NCI-H1436 treated with DMSO at 0.1 percent for 48 hours (cell line): Measurements from ENCODE around the gene MAMDC4.
"Not testable (repeated sequence)": the region's sequence is repeated elsewhere in the genome, so short reads cannot be mapped to it uniquely, and the experiment has no call there.

Source experiments
- DNase-seq: peaks from one replicate; lab custom pipeline; 2025; lab: John Stamatoyannopoulos, UW

MAMDC4 gene

DNA sequence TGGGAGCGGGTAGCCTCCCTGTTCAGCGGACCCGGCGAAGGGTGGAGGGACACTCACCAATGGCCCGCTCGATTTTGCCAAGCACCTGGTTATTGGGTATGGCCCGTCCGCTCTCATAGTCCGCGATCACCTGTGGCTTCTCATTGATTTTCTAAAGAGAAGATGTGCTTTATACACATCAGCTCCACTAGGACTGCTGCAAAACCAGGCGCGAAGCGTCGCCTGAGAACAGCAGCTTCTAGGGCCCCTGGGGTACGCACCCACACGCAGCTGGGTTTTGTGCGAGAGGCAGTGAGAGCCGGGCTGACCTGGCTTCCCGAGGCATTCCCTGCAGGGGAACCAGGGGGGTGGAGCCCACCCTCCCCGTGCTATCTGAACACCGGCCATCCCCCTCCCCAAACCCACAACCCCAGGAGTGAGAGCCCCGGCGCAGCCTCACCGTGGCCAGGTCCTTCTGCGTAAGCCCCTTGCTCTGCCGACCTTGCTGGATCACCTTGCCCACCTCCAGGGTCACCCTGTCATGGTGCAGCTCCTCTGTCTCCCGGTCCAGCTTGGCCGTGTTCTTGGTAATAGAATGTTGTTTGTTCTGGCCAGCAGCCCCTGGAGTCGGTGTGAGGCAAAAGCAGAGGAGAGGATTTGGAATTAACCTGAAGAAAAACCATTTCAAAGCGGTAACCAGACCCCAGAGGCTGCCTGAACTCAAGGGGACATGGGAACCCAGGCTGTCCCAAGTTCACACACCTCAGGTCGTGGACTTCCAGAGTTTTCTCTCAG, 10.9 kb downstream of the MAMDC4 start:
- DNase-seq: no peak

DNA sequence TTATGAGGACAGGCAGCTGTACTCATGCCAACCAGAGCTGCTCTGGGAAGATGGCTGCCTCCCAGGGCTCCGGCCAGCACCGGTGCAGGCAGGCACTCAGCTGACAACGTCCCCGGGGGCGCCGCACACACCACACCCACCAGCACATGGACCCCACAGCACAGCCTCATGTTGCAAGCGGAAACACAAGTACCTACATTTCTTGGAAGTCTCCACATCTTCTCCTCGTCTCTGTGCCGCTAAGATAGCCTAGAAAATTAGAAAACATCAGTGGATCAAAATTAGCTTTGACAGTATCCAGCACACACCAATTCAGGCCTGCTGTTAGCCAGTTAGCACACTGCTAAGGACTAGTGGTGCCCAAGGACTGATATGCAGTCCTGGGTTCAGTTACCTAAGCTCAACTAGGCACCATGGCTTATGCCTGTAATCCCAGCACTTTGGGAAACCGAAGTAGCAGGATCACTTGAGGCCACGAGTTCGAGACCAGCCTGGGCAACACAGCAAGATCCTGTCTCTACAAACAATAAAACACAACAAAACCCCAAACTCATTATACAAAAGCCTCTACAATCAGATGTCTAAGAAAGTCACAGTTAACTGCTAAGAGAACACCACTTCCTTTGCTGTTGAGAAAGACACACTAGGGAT, 11.6 kb downstream of the MAMDC4 start:
- DNase-seq: no peak

DNA sequence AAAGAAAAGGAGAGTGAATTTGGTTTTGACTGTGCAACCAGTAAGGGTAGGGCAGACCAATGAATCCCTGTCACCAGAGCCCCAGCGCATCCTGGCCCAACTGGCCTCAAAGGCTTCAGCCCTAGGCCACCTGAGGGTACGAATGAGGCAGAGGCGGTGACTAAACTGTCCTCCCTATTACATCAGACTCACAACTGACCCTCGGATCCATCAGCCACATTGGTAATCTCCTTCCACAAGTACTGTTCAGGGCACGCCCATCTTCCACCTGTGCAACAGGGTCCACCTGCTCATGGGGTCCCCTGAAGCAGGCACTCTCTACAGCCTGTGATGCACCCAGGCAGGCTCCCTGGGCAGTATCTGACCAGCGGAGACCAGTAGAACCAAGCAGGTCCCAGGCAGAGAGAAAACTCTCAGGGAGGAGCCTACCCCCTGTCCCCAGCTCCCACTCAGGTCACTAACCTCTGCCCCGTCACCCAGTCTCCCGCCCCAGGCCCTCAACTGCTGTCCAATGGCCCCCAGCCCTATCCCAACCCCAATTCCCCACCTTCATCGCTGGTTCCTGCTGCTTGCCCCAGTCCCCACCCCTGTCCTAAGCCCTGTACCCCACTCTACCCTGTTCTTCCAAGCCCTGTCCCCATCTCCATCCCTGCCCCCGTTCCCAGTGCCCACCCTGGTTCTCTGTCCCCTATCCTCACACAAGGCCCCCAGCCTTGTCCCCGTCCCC, 13.1 kb downstream of the MAMDC4 start:
- no peak for DNase-seq

DNA sequence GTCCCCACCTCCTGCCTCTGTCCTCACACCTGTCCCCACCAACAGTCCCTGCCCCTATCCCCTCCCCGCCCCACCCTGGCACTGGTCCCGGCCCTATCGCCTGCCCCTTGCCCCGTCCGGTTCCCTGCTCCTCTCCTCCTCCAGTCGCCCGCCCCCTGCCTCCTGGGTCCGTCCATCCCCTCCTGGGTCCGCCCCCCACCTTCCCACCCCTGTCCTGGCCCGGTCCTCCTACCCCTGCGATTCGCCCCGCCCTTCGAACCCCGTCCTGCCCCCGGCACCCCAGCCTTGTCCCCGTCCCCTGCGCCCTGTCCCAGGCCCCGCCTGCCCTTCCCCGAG, 13.6 kb downstream of the MAMDC4 start:
- DNase-seq: no peak

DNA sequence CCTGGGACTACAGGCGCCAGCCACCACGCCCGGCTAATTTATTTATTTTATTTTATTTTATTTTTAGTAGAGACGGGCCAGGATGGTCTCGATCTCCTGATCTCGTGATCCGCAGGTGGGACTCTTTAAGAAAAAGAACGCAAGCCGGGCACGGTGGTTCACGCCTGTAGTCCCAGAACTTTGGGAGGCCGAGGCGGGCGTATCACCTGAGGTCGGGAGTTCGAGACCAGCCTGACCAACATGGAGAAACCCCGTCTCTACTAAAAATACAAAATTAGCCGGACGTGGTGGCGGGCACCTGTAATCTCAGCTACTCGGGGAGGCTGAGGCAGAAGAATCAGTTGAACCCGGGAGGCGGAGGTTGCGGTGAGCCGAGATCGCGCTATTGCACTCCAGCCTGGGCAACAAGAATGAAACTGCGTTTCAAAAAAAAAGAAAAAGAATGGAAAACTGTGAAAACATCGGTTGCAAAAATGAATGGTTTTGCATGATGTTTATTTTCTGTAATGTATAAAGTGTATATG, 14.8 kb downstream of the MAMDC4 start:
- not testable (repeated sequence) for DNase-seq

DNA sequence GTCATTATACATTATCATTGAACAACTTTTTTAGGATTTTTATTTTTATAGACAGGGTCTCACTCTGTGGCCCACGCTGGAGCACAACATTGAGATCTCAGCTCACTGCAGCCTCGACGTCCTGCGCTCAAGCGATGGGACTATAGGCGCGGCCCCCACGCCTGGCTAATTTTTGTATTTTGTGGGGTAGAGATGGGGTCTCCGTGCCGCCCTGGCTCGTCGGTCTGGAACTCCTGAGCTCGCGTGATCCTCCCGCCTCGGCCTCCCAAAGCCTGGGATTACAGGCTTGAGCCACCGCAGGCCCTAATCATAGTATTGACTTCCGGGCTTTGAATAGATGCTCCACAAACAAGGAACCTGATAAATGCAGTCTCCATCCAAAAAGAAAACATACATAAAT, 15.3 kb downstream of the MAMDC4 start:
- no peak for DNase-seq

DNA sequence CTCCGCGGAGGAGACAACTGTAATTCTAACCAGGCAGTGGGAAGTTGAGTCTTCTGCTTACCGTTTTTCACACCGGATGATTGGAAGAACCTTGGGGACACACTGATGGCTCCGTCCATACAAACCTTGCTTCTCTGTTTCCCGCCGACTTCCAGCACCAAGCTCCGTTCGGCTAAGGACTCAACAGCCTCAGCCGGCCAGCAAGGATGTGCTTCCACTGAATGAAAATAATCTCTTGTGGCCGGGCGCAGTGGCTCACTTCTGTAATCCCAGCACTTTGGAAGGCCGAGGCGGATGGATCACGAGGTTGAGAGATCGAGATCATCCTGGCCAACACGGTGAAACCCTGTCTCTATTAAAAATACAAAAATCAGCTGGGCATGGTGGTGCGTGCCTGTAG, 15.8 kb downstream of the MAMDC4 start:
- DNase-seq: no peak

DNA sequence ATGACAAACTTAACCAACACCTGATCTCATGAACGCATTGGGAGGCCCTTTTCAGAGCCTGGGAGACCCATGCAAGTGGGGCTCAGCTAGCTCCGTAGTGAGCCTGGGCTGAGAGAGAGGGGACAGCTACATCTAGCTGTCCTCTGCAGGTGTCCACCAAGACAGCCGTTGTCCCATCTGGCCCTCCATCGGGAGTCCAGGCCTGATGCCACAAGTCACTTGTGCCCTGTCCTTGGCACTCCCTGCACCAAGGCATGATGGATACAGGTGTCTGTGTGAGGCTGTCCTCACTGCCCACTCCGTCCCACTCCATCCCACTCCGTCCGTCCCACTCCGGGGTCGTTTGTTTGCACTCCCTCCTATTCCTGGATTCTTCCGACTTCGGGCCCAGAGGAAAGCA, 16.5 kb downstream of the MAMDC4 start:
- no peak for DNase-seq

DNA sequence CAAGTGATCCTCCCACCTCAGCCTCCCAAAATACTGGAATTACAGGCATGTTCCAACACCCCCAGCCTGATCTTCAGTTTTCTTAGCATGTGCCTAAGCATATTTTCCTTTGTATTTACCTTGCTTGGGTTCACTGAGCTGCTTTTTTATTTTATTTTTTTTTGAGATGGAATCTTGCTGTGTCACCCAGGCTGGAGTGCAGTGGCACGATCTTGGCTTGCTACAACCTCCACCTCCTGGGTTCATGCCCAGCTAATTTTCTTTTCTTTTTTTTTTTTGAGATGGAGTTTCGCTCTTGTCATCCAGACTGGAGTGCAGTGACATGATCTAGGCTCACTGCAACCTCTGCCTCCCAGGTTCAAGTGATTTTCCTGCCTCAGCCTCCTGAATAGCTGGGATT, 17.5 kb downstream of the MAMDC4 start:
- not testable (repeated sequence) for DNase-seq

DNA sequence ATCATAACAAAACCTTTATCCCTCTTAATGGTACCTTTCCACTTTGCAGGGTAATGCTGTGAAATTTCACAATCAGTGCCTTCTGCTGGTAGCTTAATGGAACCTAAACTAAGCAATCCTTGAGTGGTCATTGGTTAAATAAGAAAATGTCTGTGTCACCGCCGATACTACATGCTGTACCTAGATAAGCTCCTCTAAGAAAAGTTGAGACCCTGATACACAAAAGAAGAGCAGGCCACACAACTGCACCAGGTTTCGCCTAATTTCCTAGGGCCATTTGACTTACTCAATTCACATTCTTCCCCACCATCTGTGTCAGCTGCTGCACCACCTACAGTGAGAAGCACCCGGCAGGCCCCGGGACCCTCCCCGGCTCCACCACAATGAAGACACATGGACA, 23.0 kb downstream of the MAMDC4 start:
- DNase-seq: no peak

DNA sequence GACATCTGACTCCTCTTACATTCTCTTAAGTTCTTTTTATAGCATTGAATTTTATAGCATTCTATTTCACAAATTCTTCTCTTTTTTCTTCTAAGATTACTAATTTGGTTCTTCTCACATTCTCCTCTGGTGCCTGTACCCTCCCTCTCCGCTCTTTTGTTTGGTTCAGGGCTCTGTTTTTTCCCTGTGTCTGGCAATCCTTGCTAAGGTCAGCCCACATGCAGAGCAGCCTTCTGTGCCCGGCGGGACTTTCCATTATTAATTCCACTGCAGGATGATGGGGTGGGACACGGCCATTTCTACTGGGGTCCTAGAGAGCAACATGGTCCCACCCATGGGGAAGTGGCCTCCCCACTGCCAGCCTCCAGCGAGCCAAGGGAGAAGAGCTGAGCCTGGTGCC, 24.3 kb downstream of the MAMDC4 start:
- no peak for DNase-seq

DNA sequence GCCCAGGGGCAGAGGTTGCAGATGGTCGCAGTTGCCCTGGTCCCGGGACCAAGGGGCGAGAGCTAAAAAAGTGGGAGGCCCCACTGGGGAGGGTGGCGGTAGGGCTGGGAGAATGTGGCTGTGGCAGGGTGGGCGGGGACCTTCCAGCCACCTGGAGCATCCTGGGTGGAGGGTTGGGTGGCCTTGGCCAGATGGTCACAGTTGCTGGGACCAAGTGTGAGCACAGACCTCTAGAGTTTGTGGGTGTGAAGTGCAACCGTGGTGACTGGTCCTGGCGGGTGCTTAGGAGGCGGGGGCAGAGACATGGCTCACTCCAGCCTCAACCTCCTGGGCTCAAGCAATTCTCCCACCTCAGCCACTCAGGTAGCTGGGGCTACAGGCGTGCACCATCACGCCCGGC, 28.5 kb downstream of the MAMDC4 start:
- DNase-seq: no peak

DNA sequence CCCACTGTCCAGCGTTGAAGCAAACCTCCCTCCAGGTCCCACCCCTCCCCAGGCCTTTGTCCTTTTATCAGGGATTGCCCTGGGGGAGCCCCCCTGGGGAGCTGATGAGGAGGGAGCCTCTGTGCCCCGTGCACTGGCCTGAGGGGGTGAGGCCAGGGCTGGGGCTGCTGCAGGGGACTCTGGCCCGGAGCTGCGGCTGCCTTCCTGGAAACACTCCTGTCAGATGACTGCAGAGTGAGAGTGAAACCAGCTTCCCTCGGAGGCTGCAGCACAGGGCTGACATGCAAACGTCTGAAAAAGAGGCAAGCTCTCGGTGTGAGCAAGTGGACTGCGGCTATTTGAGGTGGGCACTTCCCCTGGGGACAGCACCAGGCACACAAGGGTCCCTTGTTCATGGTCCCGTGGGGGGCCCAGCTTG, 29.6 kb downstream of the MAMDC4 start:
- DNase-seq: no peak

DNA sequence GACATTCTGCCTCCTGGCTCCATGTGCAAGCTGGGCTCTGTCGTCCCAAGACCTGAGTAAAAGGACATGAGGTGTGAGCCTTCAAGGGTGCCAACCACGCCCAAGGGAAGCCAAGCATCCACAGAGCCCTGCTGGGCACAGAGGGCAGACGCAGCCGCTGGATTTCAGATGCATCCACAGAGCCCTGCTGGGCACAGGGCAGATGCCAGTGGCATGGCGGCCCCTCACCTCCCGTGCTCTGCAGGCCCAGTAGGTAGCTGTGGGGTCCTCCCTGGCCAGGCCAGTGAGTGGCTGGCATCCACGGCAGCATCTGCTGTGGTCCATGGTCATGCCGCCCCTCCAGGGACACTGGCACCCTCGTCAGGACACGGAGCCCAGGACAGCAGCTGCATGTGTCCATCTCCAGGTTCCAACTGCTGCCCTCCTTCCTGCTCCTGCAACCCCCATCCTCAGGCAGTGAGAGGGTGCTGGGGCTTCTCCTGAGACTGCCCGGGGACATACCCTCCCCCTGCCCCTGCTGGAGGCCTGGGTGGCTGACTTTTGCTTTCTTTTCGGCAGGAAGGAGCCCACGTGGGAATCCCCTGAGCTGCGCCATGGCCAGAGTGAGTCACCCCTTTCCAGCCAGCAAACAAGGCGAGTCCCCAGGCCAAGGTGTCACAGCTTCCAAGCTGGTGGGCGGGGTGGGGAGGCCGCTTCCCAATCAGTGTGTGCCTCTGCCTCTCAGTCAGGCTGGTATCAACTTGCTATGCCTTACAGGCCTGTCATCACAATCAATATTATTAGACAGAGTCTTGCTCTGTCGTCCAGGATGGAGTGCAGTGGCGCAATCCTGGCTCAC, 30.2 kb downstream of the MAMDC4 start:
- no peak for DNase-seq

DNA sequence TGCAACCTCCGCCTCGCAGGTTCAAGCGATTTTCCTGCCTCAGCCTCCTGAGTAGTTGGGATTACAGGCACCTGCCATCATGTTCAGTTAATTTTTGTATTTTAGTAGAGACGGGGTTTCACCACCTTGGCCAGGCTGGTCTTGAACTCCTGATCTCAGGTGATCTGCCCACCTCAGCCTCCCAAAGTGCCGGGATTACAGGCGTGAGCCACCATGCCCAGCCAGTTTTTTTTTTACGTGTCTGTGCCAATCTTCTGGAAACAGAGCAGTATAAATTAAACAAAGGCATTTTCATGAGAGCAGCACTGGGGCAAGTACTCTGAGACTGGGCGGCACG, 30.8 kb downstream of the MAMDC4 start:
- not testable (repeated sequence) for DNase-seq

DNA sequence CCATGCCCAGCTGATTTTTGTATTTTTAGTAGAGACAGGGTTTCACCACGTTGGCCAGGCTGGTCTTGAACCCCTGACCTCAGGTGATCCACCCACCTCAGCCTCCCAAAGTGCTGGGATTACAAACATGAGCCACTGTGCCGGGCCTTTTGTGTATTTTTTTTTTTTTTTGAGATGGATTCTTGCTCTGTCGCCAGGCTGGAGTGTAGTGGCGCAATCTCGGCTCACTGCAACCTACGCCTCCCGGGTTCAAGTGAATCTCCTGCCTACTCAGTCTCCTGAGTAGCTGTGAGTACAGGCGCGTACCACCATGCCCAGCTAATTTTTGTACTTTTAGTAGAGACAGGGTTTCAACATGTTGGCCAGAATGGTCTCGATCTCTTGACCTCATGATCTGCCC, 31.5 kb downstream of the MAMDC4 start:
- not testable (repeated sequence) for DNase-seq

DNA sequence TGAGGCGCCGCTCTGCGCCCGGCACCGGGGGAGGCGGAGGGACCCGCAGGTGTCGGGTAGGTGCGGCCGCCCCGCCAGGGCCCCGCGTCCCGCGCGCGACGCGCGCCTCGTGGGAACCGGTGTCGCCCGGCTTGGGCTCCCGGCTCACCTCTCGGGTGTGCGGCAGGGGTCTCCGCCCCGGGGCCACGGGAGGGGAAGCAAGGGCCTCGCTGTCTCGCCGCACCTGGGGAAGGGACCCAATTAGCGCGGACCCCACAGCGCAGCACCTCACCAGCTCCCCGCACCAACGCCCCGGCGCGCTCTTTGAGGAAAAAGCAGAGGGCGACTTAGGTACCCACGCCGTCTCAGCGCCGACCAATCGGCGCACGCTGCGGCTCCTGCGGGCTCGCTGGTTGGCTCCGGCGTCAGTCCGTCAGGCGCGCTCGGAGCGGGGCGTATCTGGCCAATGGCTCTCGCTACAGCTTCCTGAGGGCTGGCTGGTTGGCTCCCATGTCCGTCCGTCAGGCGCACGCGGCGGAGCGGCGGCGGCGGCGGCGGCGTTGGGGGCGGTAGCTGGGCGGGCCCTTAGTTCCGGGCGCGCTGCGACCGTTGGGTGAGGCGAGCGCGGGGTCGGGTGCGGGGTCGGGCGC, 33.9 kb downstream of the MAMDC4 start, which contains the start of gene TRAF2:
Gene TRAF2, plus strand, starts transcription at position 567 of the 629 bp plus-strand sequence. CDS start 12,225 bp downstream, outside the sequence.
- peak; percentile 83 for DNase-seq

DNA sequence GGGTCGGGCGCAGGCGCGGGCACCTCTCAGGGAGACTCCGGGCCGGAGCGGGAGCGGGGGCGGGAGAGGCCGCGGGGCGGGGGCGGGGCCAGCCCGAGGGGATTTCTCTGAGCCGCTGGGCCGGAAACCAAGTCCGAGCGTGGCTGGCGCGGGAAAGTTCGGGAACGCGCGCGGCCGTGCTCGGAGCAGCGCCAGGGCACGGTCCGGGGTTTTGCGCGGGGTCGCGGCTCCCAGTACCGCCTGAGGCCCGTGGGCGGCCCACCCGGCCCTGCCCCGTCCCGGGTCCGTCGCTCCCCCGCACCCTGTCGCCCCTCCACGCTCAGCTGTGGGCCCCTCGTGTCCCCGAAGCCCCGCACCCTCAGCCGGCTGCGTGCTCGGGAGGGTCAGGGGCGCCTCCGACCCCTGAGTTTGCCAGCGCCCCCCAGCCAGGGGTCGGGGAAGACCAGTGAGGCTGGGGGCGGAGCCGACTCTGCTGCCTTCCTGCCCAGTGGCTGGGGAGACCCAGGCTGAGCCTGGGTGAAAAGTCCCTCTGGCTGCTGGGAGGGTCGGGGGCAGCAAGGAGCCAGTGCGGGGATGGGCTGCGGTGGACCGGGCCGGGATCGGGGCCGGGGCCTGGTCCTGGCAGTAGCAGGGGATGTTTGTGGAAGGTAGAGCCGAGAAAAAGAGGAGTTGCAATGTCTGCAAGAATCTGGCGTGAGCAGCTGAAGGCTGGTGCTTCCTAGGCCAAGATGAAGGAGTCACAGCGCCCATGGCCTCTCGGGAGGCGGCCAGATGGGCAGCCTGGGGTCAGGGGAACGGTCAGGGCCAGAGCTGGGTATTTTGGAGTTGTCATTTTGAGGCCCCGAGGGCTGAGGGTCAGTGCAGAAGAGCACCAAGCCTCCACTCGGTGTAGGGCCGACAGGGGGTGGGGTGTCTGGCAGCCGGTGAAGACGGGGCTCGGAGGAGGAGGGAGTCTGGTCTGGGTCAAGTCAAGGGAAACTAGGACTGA, 34.8 kb downstream of the MAMDC4 start:
- DNase-seq: no peak

DNA sequence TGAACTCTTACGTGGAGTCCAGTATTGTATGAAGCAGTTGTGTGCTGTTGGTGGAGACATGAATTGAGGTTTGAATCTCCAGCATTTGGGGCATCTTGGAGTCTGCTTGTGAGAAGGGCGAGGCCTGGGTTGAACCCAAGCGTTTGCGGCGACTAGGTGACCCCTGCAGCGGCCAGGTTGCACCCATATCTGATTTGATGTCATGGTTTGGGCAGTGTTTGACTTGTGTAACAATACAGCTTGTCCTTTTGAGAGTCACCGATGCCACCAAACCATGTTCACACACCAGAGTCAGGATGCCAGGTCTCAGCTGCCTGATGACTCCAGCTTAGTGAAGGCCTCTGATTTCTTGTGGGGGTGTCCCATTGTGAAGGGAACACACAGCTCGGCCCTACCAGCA, 36.3 kb downstream of the MAMDC4 start:
- DNase-seq: no peak

DNA sequence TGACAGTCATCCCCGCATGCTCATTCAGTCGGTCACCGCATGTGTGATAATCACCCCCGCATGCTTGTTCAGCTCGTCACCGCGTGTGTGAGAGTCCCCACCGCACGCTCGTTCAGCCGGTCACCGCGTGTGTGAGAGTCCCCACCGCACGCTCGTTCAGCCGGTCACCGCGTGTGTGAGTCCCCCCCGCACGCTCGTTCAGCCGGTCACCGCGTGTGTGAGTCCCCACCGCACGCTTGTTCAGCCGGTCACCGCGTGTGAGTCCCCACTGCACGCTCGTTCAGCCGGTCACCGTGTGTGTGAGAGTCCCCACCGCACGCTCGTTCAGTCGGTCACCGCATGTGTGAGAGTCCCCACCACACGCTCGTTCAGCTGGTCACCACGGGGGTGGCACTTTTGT, 37.7 kb downstream of the MAMDC4 start:
- DNase-seq: no peak
